Glutamatergic neuron (in vitro differentiated cells): ENCODE data around the gene MAP9. TPM values are rescaled to one million over a fixed set of nuclear protein-coding genes. Genes with fewer than 3 reads are reported as not detected.

ENCODE experiments used
- DNase-seq: peaks from one replicate; pipeline ENCODE4 v3.0.0; 2022
- H3K27ac Mint-ChIP-seq: one replicate; pipeline ENCODE4 v1.8.0; 2020; ENCODE audit warnings: mild to moderate bottlenecking, mixed read lengths, inconsistent platforms; ENCODE audit not compliant: unreplicated experiment
- H3K27me3 Mint-ChIP-seq: one replicate; pipeline ENCODE4 v1.8.0; 2020; ENCODE audit warnings: mild to moderate bottlenecking, moderate library complexity, mixed read lengths, inconsistent platforms; ENCODE audit not compliant: unreplicated experiment
- H3K36me3 Mint-ChIP-seq: one replicate; pipeline ENCODE4 v1.8.0; 2020; ENCODE audit warnings: mild to moderate bottlenecking, mixed read lengths, inconsistent platforms; ENCODE audit not compliant: unreplicated experiment
- H3K4me1 Mint-ChIP-seq: one replicate; pipeline ENCODE4 v1.8.0; 2020; ENCODE audit warnings: mild to moderate bottlenecking, low read depth, mixed read lengths, inconsistent platforms; ENCODE audit not compliant: unreplicated experiment
- H3K4me3 Mint-ChIP-seq: one replicate; pipeline ENCODE4 v1.8.0; 2020; ENCODE audit warnings: mild to moderate bottlenecking, mixed read lengths, inconsistent platforms; ENCODE audit not compliant: unreplicated experiment
- H3K9me3 Mint-ChIP-seq: one replicate; pipeline ENCODE4 v1.8.0; 2020; ENCODE audit warnings: mild to moderate bottlenecking, moderate library complexity, mixed read lengths, inconsistent platforms; ENCODE audit not compliant: unreplicated experiment
- total RNA-seq: library from RNA; stranded (reverse); fragmentation: NEBNext Ultra II Directional; extraction: Animal tissue kit (Norgen Biotek cat#: 25700); gene quantifications from one replicate; pipeline ENCODE4 v1.2.1, GENCODE V29; 2021; ENCODE audit not compliant: unreplicated experiment
- TF ChIP-seq, protein P1 (sequence below): fragments of 200-600 bp; sonication (generic); IDR thresholded peaks from one replicate; pipeline ENCODE4 v1.5.0; 2021; ENCODE audit not compliant: partially characterized antibody, unreplicated experiment

The MAP9 gene
- total RNA-seq, 1 donor from 2014 or later = 8.1 TPM

DNA sequence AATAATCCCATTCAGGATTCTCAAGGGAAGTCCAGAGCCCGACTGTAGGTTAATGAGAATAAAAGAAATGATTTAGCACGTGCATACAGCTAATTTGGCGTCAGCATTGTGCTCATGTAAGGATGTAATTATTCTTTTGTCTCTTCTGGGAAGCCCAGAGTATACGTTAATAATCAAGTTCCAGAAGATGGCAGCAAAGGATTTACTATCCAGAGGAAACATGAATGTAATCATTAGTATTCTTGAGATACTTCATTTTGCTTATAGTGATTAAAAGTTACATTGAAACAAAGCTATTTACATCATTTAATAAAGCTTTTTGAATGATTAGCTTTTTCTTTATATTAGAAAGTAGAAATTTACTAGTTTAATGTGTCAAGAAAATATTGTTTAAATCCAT lies 27.1 kb upstream of the MAP9 start:
- Mint-ChIP-seq H3K9me3 (no peaks in the 10 kb centered on the region), H3K4me1 (no peaks in the 10 kb centered on the region), H3K27me3 (no peaks in the 10 kb centered on the region), H3K27ac (no peak overlapping the region), H3K4me3 (no peak overlapping the region), H3K36me3 (no peaks in the 10 kb centered on the region)
- TF ChIP-seq, protein P1, sequence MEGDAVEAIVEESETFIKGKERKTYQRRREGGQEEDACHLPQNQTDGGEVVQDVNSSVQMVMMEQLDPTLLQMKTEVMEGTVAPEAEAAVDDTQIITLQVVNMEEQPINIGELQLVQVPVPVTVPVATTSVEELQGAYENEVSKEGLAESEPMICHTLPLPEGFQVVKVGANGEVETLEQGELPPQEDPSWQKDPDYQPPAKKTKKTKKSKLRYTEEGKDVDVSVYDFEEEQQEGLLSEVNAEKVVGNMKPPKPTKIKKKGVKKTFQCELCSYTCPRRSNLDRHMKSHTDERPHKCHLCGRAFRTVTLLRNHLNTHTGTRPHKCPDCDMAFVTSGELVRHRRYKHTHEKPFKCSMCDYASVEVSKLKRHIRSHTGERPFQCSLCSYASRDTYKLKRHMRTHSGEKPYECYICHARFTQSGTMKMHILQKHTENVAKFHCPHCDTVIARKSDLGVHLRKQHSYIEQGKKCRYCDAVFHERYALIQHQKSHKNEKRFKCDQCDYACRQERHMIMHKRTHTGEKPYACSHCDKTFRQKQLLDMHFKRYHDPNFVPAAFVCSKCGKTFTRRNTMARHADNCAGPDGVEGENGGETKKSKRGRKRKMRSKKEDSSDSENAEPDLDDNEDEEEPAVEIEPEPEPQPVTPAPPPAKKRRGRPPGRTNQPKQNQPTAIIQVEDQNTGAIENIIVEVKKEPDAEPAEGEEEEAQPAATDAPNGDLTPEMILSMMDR = no peak
- no peak for DNase-seq

DNA sequence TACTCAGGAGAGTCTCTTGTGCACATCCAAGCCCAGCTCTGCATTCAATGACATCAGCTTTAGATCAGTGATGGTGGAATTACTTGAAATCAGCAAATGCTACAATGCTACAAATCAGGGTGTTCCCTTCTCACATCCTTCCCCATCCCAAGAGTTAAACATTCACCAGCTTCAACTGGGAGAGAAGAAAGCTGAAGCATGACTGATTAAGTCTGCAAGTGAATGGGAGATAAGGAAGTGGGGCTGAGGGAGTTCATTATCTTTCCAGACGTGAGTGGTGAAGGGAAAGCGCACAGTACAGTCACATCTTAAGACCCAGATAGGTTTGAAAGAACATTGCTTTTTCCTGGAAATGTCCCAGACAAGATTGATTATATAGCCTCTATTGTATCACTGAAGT lies 26.2 kb upstream of the MAP9 start:
- peaks cover 4% of the 10 kb centered on the region for H3K27me3 Mint-ChIP-seq
- TF ChIP-seq, protein P1 = no peak
- H3K36me3 Mint-ChIP-seq = no peaks in the 10 kb centered on the region
- no peak overlapping the region for H3K4me3 Mint-ChIP-seq
- no peak for DNase-seq
- H3K27ac Mint-ChIP-seq = no peak overlapping the region
- no peaks in the 10 kb centered on the region for H3K4me1 Mint-ChIP-seq
- H3K9me3 Mint-ChIP-seq = no peaks in the 10 kb centered on the region

DNA sequence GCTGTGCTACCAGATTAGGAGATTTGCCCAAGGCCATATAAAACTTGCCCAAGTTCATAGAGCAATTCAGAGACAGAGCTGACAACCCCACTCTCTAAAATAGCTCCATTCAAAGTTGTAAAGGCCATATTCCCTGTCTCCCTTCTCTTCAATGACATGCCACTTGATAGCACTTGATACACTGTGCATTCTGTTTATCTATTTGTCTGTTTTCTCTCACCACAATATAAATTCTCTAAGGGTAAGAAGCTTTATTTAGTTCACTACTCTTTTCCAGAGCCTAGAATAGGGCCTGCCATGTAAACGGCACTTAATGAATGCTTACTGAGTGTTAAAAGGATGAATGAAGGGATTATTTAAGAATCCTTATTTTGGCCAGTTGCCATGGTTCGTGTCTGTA lies 24.1 kb upstream of the MAP9 start:
- H3K4me1 Mint-ChIP-seq = no peaks in the 10 kb centered on the region
- TF ChIP-seq, protein P1 = no peak
- H3K27ac Mint-ChIP-seq = no peak overlapping the region
- no peaks in the 10 kb centered on the region for H3K36me3 Mint-ChIP-seq
- no peaks in the 10 kb centered on the region for H3K9me3 Mint-ChIP-seq
- H3K4me3 Mint-ChIP-seq = no peak overlapping the region
- no peak for DNase-seq
- peaks cover 4% of the 10 kb centered on the region for H3K27me3 Mint-ChIP-seq

DNA sequence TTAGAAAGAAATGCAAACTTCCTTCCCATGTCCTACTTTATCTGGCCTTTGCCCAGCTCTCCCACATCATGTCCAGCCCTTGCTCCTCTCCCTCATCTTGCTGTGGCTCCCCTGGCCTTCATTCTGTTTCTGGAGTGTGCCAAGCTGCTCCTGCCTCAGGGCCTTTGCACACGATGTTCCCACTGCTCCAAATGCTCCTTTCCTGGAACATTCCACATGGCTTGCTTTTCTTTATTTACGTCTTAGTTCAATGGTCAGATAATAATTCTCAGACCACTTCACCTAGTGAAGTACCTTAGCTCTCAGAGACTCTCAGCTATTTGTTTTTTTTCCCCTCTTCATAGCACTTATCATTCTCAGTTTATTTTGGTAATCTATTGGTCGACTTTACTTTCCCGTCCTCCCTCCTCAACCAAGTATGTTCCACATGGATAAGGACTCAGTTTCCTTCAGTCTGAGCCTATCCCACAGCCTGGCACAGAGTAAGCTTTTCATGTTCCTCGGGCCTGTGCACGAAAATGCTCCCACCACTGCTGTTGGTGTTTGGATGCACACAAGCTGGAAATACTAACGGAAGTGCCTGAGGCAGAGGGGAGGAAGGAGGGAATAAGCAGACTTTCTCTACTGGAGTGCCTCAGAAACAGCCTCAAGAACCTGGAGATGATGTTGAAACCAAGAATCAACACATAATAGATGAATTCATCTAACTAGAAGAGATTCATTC lies 23.4 kb upstream of the MAP9 start:
- Mint-ChIP-seq H3K4me3 (no peak overlapping the region), H3K4me1 (no peaks in the 10 kb centered on the region), H3K36me3 (no peaks in the 10 kb centered on the region), H3K27me3 (peaks cover 4% of the 10 kb centered on the region), H3K9me3 (no peaks in the 10 kb centered on the region), H3K27ac (no peak overlapping the region)
- TF ChIP-seq, protein P1 = no peak
- DNase-seq = no peak

DNA sequence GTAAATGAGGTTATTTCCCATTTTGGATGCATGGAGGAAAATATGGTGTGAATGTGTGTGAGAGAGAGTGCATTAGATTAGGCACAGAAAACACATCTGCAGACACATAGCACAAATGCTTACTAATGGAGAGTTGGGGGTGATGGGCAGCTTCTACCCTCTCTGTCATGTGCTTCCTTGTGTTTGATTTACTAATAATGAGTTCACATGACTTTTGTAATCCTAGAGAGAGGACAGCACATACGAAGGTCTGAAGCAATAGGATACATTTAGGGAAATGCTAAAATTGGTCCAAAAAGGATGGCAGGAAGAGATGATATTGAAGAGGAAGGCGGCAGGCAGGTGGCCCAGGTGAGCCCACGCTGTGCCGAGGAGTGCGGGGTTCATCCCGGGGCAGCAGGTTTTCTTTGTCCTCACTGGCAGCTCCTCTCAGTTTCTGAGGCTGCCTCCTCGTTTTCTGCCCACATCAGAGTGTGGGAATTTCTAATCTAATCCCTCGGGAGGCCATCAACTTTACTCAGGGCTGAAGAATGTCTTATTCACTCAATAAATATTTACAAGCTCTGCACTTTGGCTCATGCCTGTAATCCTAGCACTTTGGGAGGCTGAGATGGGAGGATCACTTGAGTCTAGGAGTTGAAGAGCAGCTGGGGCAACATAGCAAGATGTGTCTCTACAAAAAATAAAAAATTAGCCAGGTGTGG lies 15.9 kb upstream of the MAP9 start:
- Mint-ChIP-seq H3K9me3 (no peaks in the 10 kb centered on the region), H3K36me3 (no peaks in the 10 kb centered on the region), H3K27ac (no peak overlapping the region), H3K27me3 (peaks cover 2% of the 10 kb centered on the region), H3K4me1 (no peaks in the 10 kb centered on the region), H3K4me3 (no peak overlapping the region)
- TF ChIP-seq, protein P1 = no peak
- no peak for DNase-seq
